Kidney (tissue), 14 donors: ENCODE measurements around the gene SPESP1. TPM values are rescaled to one million over a fixed set of nuclear protein-coding genes. Genes with fewer than 3 reads are reported as not detected.
"Not testable (repeated sequence)": the region's sequence is repeated elsewhere in the genome, so short reads cannot be mapped to it uniquely, and the experiment has no call there.

Experiments
- DNase-seq, 5 donors: peaks; one replicate each; pipeline ENCODE4 v3.0.0-alpha.2; 2013 to 2020
- FAIRE-seq: peaks from 2 replicates; lab custom pipeline; 2012; peaks lifted over from hg19 to GRCh38; lab: Jason Lieb, UNC
- H3K27ac ChIP-seq, 2 donors: one replicate each; pipeline ENCODE4 v1.7.0; 2013; ENCODE audit warnings: low read depth in 2 of 2, low read length in 2 of 2, inconsistent platforms in 1 of 2
- H3K27me3 ChIP-seq: one replicate; pipeline ENCODE4 v1.7.1; 2013; ENCODE audit warnings: low read length, inconsistent platforms; ENCODE audit not compliant: control insufficient read depth, insufficient read depth
- H3K36me3 ChIP-seq, 3 donors: one replicate each; pipeline versions ENCODE4 v1.7.0 to v1.7.1; 2013; ENCODE audit warnings: low read length in 3 of 3, control low read depth in 1 of 3, inconsistent platforms in 1 of 3; ENCODE audit not compliant: insufficient read depth in 3 of 3, control insufficient read depth in 2 of 3
- H3K4me1 ChIP-seq, 3 donors: one replicate each; pipeline versions ENCODE4 v1.7.0 to v1.7.1; 2013; ENCODE audit warnings: low read length in 3 of 3, inconsistent platforms in 1 of 3, low read depth in 1 of 3; ENCODE audit not compliant: control insufficient read depth in 2 of 3, insufficient read depth in 2 of 3
- H3K4me3 ChIP-seq, 3 donors: one replicate each; pipeline versions ENCODE4 v1.7.0 to v1.8.1; 2013; ENCODE audit warnings: low read length in 3 of 3, control low read depth in 1 of 3, inconsistent platforms in 1 of 3
- H3K9ac ChIP-seq, 3 donors: one replicate each; pipeline versions ENCODE4 v1.7.0 to v1.7.1; 2013; ENCODE audit warnings: low read length in 3 of 3, control low read depth in 1 of 3, inconsistent platforms in 1 of 3
- H3K9me3 ChIP-seq, 3 donors: one replicate each; pipeline versions ENCODE4 v1.7.0 to v1.7.1; 2013; ENCODE audit warnings: low read length in 3 of 3, control low read depth in 1 of 3, inconsistent platforms in 1 of 3; ENCODE audit not compliant: control insufficient read depth in 2 of 3, insufficient read depth in 1 of 3
- intact Hi-C: fragments of 100-400 bp; cut with DNase I; formaldehyde crosslinking; loops from one replicate; pipeline ENCODE4 v1.11.1; 2022
- polyA plus RNA-seq: library from polyadenylated mRNA; stranded (reverse); fragments of 350-450 nt; fragmentation: Illumina TruSeq; extraction: RNeasy Lipid Tissue Mini Kit (QIAGEN cat#74804); gene quantifications from one replicate; pipeline ENCODE4 v1.2.3, GENCODE V29; 2014; ENCODE audit warnings: low read depth, low replicate concordance; ENCODE audit not compliant: insufficient read depth
- total RNA-seq: library from RNA; stranded (reverse); fragmentation: NEBNext Ultra II Directional; extraction: Animal tissue kit (Norgen Biotek cat#: 25700); gene quantifications from one replicate; pipeline ENCODE4 v1.2.1, GENCODE V29; 2021
- TF ChIP-seq, protein P1 (sequence below): IDR thresholded peaks from 3 replicates; pipeline ENCODE4 v1.5.1; 2012; ENCODE audit warnings: mild to moderate bottlenecking, moderate library complexity, borderline replicate concordance; ENCODE audit not compliant: insufficient read depth; ENCODE audit errors: extremely low read depth
- donor health status: control.
- donor health status: control.
- donor health status: control.
- donor health status: control.
- donor health status: control.
- donor health status: DM: yes; HTN: yes; CAD: no.
- donor health status: Normal renal cell carcinoma (clear cell type).

SPESP1 gene
- total and polyA plus RNA-seq, 2 donors from 2014 or later = 3.7 to 4.1 TPM

DNA sequence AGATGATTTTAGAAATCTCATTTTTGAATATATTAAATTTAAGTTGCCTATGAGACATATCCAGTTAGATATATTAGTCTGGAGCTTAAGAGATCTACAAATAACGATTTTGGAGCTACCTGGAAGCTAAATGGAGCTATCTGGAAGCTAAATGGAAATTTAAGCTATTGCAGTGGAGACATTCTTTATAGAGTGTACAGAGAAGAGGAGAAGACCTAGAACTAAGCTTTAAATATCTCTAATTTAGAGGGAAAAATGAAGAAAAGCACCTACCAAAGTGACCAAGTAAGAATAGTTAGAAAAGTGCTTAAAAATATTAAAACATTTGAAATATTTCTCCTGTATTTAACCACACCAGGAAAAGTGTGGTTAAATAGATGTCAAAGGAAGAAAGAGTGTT, 28.3 kb downstream of the SPESP1 start:
- intact Hi-C loops = no loop called here
- TF ChIP-seq, protein P1, sequence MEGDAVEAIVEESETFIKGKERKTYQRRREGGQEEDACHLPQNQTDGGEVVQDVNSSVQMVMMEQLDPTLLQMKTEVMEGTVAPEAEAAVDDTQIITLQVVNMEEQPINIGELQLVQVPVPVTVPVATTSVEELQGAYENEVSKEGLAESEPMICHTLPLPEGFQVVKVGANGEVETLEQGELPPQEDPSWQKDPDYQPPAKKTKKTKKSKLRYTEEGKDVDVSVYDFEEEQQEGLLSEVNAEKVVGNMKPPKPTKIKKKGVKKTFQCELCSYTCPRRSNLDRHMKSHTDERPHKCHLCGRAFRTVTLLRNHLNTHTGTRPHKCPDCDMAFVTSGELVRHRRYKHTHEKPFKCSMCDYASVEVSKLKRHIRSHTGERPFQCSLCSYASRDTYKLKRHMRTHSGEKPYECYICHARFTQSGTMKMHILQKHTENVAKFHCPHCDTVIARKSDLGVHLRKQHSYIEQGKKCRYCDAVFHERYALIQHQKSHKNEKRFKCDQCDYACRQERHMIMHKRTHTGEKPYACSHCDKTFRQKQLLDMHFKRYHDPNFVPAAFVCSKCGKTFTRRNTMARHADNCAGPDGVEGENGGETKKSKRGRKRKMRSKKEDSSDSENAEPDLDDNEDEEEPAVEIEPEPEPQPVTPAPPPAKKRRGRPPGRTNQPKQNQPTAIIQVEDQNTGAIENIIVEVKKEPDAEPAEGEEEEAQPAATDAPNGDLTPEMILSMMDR = no peak

DNA sequence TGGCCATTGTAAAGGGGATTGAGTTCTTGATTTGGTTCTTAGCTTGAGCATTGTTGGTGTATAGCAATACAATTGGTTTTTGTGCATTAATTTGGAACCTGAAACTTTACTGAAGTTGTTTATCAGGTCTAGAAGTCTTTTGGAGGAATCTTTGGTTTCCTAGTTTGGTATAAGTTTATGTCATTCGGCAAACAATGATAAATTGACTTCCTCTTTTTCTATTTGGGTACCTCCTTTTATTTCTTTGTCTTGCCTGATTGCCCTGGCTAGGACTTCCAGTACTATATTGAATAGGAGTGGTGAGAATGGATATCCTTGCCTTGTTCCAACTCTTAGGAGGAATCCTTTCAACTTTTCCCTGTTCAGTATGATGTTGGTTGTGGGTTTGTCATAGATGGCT, 32.1 kb downstream of the SPESP1 start:
- Histone ChIP-seq H3K36me3 (no peaks in the 10 kb centered on the region), H3K4me1 (no peaks in the 10 kb centered on the region), H3K9ac (no peak overlapping the region), H3K9me3 (no peaks in the 10 kb centered on the region), H3K27ac (no peak overlapping the region), H3K4me3 (no peak overlapping the region), H3K27me3 (no peaks in the 10 kb centered on the region)
- DNase-seq = no peak
- TF ChIP-seq, protein P1 = no peak
- no peak for FAIRE-seq
- intact Hi-C loops = no loop called here

More for the DNA sequence above, 28.3 kb downstream of the SPESP1 start:
- no peak overlapping the region for H3K27ac ChIP-seq
- H3K4me3 ChIP-seq = no peak overlapping the region
- FAIRE-seq (no peak), DNase-seq (no peak)
- no peaks in the 10 kb centered on the region for H3K4me1 ChIP-seq
- no peaks in the 10 kb centered on the region for H3K36me3 ChIP-seq
- no peaks in the 10 kb centered on the region for H3K27me3 ChIP-seq
- H3K9ac ChIP-seq = no peak overlapping the region
- no peaks in the 10 kb centered on the region for H3K9me3 ChIP-seq

GRCh38 chr15:68963719-68964118, 33.4 kb downstream of the SPESP1 start:
- H3K27ac ChIP-seq, H3K4me3 ChIP-seq, H3K9ac ChIP-seq, H3K36me3 ChIP-seq, DNase-seq, H3K4me1 ChIP-seq, FAIRE-seq, intact Hi-C loops, H3K27me3 ChIP-seq, H3K9me3 ChIP-seq: not testable (repeated sequence)

GRCh38 chr15:68966996-68967395, 36.7 kb downstream of the SPESP1 start:
- intact Hi-C loops = no loop called here
- H3K4me1 ChIP-seq = no peaks in the 10 kb centered on the region
- no peaks in the 10 kb centered on the region for H3K36me3 ChIP-seq
- H3K9me3 ChIP-seq = peaks cover 0 to 5% (median 0%) of the 10 kb centered on the region in 3 donors
- H3K27ac ChIP-seq = no peak overlapping the region
- FAIRE-seq = no peak
- H3K4me3 ChIP-seq = no peak overlapping the region
- no peaks in the 10 kb centered on the region for H3K27me3 ChIP-seq
- TF ChIP-seq, protein P1 = no peak
- no peak for DNase-seq
- no peak overlapping the region for H3K9ac ChIP-seq
